Suprapubic skin (tissue), 4 donors: Measurements from ENCODE around the gene ABHD1. TPM values are rescaled to one million over a fixed set of nuclear protein-coding genes. Genes with fewer than 3 reads are reported as not detected.
"Not testable (repeated sequence)": the region's sequence is repeated elsewhere in the genome, so short reads cannot be mapped to it uniquely, and the experiment has no call there.

Experiments
- DNase-seq, 2 donors: peaks; one replicate each; pipeline ENCODE4 v3.0.0-alpha.2; 2019; ENCODE audit warnings: low spot score in 2 of 2
- H3K27ac ChIP-seq: fragments of 200-600 bp; sonication (generic); one replicate; pipeline ENCODE4 v1.5.1; 2019
- H3K27me3 ChIP-seq: fragments of 200-600 bp; sonication (generic); one replicate; pipeline ENCODE4 v1.5.1; 2019
- H3K36me3 ChIP-seq: fragments of 200-600 bp; sonication (generic); one replicate; pipeline ENCODE4 v1.5.1; 2019
- H3K4me1 ChIP-seq: fragments of 200-600 bp; sonication (generic); one replicate; pipeline ENCODE4 v1.5.1; 2019
- H3K4me3 ChIP-seq: fragments of 200-600 bp; sonication (generic); one replicate; pipeline ENCODE4 v1.5.1; 2019; ENCODE audit warnings: mild to moderate bottlenecking
- H3K9me3 ChIP-seq: fragments of 200-600 bp; sonication (generic); one replicate; pipeline ENCODE4 v1.5.1; 2019
- CTCF ChIP-seq, 2 donors: fragments of 200-600 bp in 1 of 2; fragments of 450-650 bp in 1 of 2; sonication (generic) in 1 of 2; IDR thresholded peaks; one replicate each; pipeline ENCODE4 v1.5.1; 2016 to 2019; ENCODE audit warnings: antibody characterized with exemption in 2 of 2, mild to moderate bottlenecking in 1 of 2, moderate library complexity in 1 of 2
- EP300 ChIP-seq: sonication (generic); formaldehyde crosslinking; IDR thresholded peaks from one replicate; pipeline ENCODE4 v1.6.1; 2017; ENCODE audit warnings: antibody characterized with exemption
- POLR2A ChIP-seq, 2 donors: fragments of 450-650 bp; IDR thresholded peaks; one replicate each; pipeline ENCODE4 v1.6.1; 2017; ENCODE audit warnings: antibody characterized with exemption in 2 of 2, mild to moderate bottlenecking in 2 of 2, moderate library complexity in 2 of 2
- POLR2AphosphoS5 ChIP-seq, 3 donors: sonication (generic); formaldehyde crosslinking; IDR thresholded peaks; one replicate each; pipeline ENCODE4 v1.6.1; 2017; ENCODE audit warnings: antibody characterized with exemption in 3 of 3
- WGBS: methylation state at CpG from one replicate; pipeline ENCODE4 v1.1.5; 2018; 5-methylcytosine and 5-hydroxymethylcytosine counted together
- total RNA-seq, 4 donors: library from RNA; depleted of rRNA; stranded (reverse); fragments of >200 nt; gene quantifications; one replicate each; pipeline ENCODE4 v1.1.0, GENCODE V29; 2016

Gene ABHD1
- not detected for total RNA-seq

GRCh38 chr2:27123302-27124150 is at the start of gene ABHD1:
TSS of gene ABHD1 (plus strand) at chr2:27123815. CDS start at chr2:27123949, 134 bp downstream.
- 9% methylated on average over 9 of the region's 47 CpGs for WGBS
- no peak within 1 kb of the TSS for H3K27ac ChIP-seq
- DNase-seq: peak in 1 of 2 donors; percentile 88

GRCh38 chr2:27074738-27075565 is 48.7 kb upstream of the ABHD1 start:
- no peaks in the 10 kb centered on the region for H3K9me3 ChIP-seq
- 71% methylated on average over 3 of the region's 4 CpGs for WGBS
- no peak overlapping the region for H3K4me3 ChIP-seq
- no peak overlapping the region for H3K27ac ChIP-seq
- peaks cover 42% of the 10 kb centered on the region for H3K4me1 ChIP-seq
- TF ChIP-seq POLR2AphosphoS5 (IDR thresholded peaks at IDR 0.05) (no peak), EP300 (no peak), POLR2A (IDR thresholded peaks at IDR 0.05) (no peak), CTCF (IDR thresholded peaks at IDR 0.05) (no peak)
- no peak for DNase-seq
- no peaks in the 10 kb centered on the region for H3K36me3 ChIP-seq
- H3K27me3 ChIP-seq: no peaks in the 10 kb centered on the region

More at GRCh38 chr2:27123302-27124150, at the start of gene ABHD1:
- Histone ChIP-seq H3K4me1 (peaks cover 19% of the 10 kb centered on the region), H3K36me3 (no peaks in the 10 kb centered on the region), H3K9me3 (no peaks in the 10 kb centered on the region), H3K4me3 (peak within 1 kb of the TSS; percentile 60), H3K27me3 (peaks cover 6% of the 10 kb centered on the region)
- TF ChIP-seq EP300 (no peak), POLR2AphosphoS5 (IDR thresholded peaks at IDR 0.05) (no peak), CTCF (IDR thresholded peaks at IDR 0.05) (no peak), POLR2A (IDR thresholded peaks at IDR 0.05) (no peak)

- DNase-seq, H3K36me3 ChIP-seq, H3K4me3 ChIP-seq, H3K27ac ChIP-seq, H3K27me3 ChIP-seq, H3K9me3 ChIP-seq: not testable (repeated sequence)
- 80% methylated on average over 6 of the region's 6 CpGs for WGBS
- peaks cover 42% of the 10 kb centered on the region for H3K4me1 ChIP-seq
These were observed 48.1 kb upstream of the ABHD1 start for GRCh38 chr2:27075566-27075871.

GRCh38 chr2:27076323-27076722 is 47.3 kb upstream of the ABHD1 start:
- H3K36me3 ChIP-seq: no peaks in the 10 kb centered on the region
- H3K27ac ChIP-seq: no peak overlapping the region
- TF ChIP-seq CTCF (IDR thresholded peaks at IDR 0.05): no peak
- 77% methylated on average over 4 of the region's 4 CpGs for WGBS
- H3K9me3 ChIP-seq: no peaks in the 10 kb centered on the region
- no peak overlapping the region for H3K4me3 ChIP-seq
- no peak for DNase-seq
- peaks cover 45% of the 10 kb centered on the region for H3K4me1 ChIP-seq
- H3K27me3 ChIP-seq: no peaks in the 10 kb centered on the region

- TF ChIP-seq POLR2A (IDR thresholded peaks at IDR 0.05): no peak
- no peak for TF ChIP-seq POLR2AphosphoS5 (IDR thresholded peaks at IDR 0.05)
- no peak for TF ChIP-seq CTCF (IDR thresholded peaks at IDR 0.05)
- H3K4me1 ChIP-seq: peaks cover 49% of the 10 kb centered on the region
- 73% methylated on average over 7 of the region's 7 CpGs for WGBS
These were observed 46.4 kb upstream of the ABHD1 start for GRCh38 chr2:27077231-27077630.

More at GRCh38 chr2:27077231-27077630, 46.4 kb upstream of the ABHD1 start:
- DNase-seq: no peak
- no peak overlapping the region for H3K27ac ChIP-seq
- no peaks in the 10 kb centered on the region for H3K27me3 ChIP-seq
- H3K4me3 ChIP-seq: no peak overlapping the region
- no peaks in the 10 kb centered on the region for H3K9me3 ChIP-seq
- no peaks in the 10 kb centered on the region for H3K36me3 ChIP-seq
